Measurements from ENCODE around the gene DCAF15. TPM values are rescaled to one million over a fixed set of nuclear protein-coding genes. Genes with fewer than 3 reads are reported as not detected.

The DCAF15 gene
- total RNA-seq, 4 donors from 2014 or later, result 11.2 to 39.6 (median 20.1) TPM

- no peak for TF ChIP-seq POLR2A (IDR thresholded peaks at IDR 0.05)
- TF ChIP-seq CTCF (IDR thresholded peaks at IDR 0.05), result no peak
- Histone ChIP-seq H3K9me3 (no peaks in the 10 kb centered on the region), H3K27me3 (no peaks in the 10 kb centered on the region), H3K4me3 (no peak overlapping the region), H3K4me1 (no peaks in the 10 kb centered on the region), H3K36me3 (no peaks in the 10 kb centered on the region), H3K27ac (no peak overlapping the region)
- intact Hi-C loops (cut with DNase I; ENCODE audit: low total_unique reads), result no loop called here
- DNase-seq, result no peak
Observed at GRCh38 chr19:13923194-13923987, 28.9 kb upstream of the DCAF15 start.

- no peaks in the 10 kb centered on the region for H3K36me3 ChIP-seq
- H3K9me3 ChIP-seq, result no peaks in the 10 kb centered on the region
- DNase-seq, result no peak
- no peak overlapping the region for H3K4me3 ChIP-seq
- H3K27me3 ChIP-seq, result no peaks in the 10 kb centered on the region
- intact Hi-C loops (cut with DNase I; ENCODE audit: low total_unique reads), result no loop called here
- H3K4me1 ChIP-seq, result no peaks in the 10 kb centered on the region
- no peak overlapping the region for H3K27ac ChIP-seq
- TF ChIP-seq CTCF (IDR thresholded peaks at IDR 0.05), result no peak
Observed at GRCh38 chr19:13926010-13926409, 26.3 kb upstream of the DCAF15 start.

- DNase-seq, result no peak
- Histone ChIP-seq H3K27ac (no peak overlapping the region), H3K4me1 (no peaks in the 10 kb centered on the region), H3K4me3 (no peak overlapping the region), H3K36me3 (no peaks in the 10 kb centered on the region), H3K27me3 (no peaks in the 10 kb centered on the region), H3K9me3 (no peaks in the 10 kb centered on the region)
- TF ChIP-seq CTCF (IDR thresholded peaks at IDR 0.05), result no peak
- intact Hi-C loops (cut with DNase I; ENCODE audit: low total_unique reads), result no loop called here
Observed at GRCh38 chr19:13926715-13927114, 25.6 kb upstream of the DCAF15 start.

- intact Hi-C loops (cut with DNase I; ENCODE audit: low total_unique reads), result no loop called here
- no peak for DNase-seq
- Histone ChIP-seq H3K27me3 (no peaks in the 10 kb centered on the region), H3K4me3 (no peak overlapping the region), H3K27ac (no peak overlapping the region), H3K36me3 (no peaks in the 10 kb centered on the region), H3K9me3 (no peaks in the 10 kb centered on the region), H3K4me1 (no peaks in the 10 kb centered on the region)
- no peak for TF ChIP-seq CTCF (IDR thresholded peaks at IDR 0.05)
- TF ChIP-seq POLR2A (IDR thresholded peaks at IDR 0.05), result no peak
Observed at GRCh38 chr19:13929340-13929739, 23.0 kb upstream of the DCAF15 start.

- Histone ChIP-seq H3K4me3 (no peak overlapping the region), H3K36me3 (no peaks in the 10 kb centered on the region), H3K27ac (no peak overlapping the region), H3K27me3 (no peaks in the 10 kb centered on the region), H3K9me3 (no peaks in the 10 kb centered on the region), H3K4me1 (no peaks in the 10 kb centered on the region)
- intact Hi-C loops (cut with DNase I; ENCODE audit: low total_unique reads), result no loop called here
- TF ChIP-seq POLR2A (IDR thresholded peaks at IDR 0.05) (no peak), CTCF (IDR thresholded peaks at IDR 0.05) (no peak)
- no peak for DNase-seq
Observed at GRCh38 chr19:13929956-13930355, 22.4 kb upstream of the DCAF15 start.

Data from uterus (tissue), 4 donors.